Embryonic facial prominence (tissue), 1 donor: ENCODE data around the gene MFAP3L.

Experiments used
- DNase-seq: peaks from one replicate; pipeline ENCODE4 v3.0.0-alpha.2; 2016; ENCODE audit errors: extremely low spot score

Gene MFAP3L

DNA sequence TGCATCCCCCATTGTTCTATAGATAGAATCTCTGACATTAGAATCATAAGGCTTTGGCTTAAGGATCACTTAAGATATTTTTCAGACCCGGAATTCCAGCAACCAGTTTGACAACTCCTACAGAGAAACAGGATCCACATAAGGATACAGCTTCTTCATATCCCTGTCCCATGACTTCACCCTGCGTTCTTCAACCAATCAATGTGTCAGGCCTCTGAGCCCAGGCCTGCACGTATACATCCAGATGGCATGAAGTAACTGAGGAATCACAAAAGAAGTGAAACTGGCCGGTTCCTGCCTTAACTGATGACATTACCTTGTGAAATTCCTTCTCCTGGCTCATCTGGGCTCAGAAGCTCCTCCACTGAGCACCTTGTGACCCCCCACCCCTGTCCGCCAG, 85.1 kb downstream of the MFAP3L start:
- DNase-seq = no peak

DNA sequence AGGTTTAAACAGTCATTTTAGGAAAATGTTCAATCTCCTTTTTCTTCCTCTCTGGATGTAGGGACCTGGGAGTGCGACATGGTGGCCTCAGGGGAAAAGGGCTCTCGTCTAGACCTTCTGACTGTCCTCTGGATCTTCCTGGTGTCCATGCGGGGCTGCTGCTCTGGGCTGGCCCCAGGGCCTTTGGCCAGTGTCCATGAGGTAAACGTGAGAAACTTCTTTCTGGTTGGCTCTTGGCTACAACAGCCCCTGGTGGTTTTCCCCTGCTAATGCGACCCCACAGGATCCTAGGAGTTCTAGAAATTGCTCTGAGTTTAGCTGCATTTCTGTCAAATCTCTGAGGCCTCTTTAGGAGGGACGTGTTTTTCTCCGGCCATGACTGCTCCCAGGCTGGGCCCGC, 85.7 kb downstream of the MFAP3L start:
- DNase-seq = no peak
